Measurements from ENCODE around the gene ZNF138. TPM values are rescaled to one million over a fixed set of nuclear protein-coding genes. Genes with fewer than 3 reads are reported as not detected.
"Not testable (repeated sequence)": the region's sequence is repeated elsewhere in the genome, so short reads cannot be mapped to it uniquely, and the experiment has no call there.

The ZNF138 gene
- total and polyA plus RNA-seq, 2 experiments from 2014 or later, result 48.7 to 68.4 TPM

DNA sequence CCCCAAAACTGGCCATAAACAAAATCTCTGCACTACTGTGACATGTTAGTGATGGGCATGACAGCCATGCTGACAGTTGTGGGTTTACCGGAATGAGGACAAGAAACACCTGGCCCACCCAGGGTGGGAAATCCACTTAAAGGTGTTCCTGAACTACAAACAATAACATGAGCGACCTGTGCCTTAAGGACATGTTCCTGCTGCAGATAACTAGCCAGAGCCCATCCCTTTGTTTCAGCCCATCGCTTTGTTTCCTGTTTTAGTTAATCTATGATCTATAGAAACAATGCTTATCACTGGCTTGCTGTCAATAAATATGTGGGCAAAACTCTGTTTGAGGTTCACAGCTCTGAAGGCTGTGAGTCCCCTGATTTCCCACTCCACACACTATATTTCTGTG, 69.3 kb downstream of the ZNF138 start:
- H3K4me1 ChIP-seq (ENCODE audit: insufficient read depth); H3K4me3 Mint-ChIP-seq; H3K27ac Mint-ChIP-seq; H3K36me3 Mint-ChIP-seq (ENCODE audit: low read depth); H3K36me3 ChIP-seq (ENCODE audit: insufficient read depth); H3F3A ChIP-seq (replicated peaks; ENCODE audit: low read depth); H3K9me2 ChIP-seq (ENCODE audit: insufficient read depth); H3K4me1 Mint-ChIP-seq; H3K4me2 ChIP-seq; DNase-seq (ENCODE audit: low spot score); ATAC-seq; H3K79me2 ChIP-seq (replicated peaks; ENCODE audit: insufficient read depth); H3K27me3 Mint-ChIP-seq (ENCODE audit: insufficient read depth, low read depth, poor library complexity); H4K20me1 ChIP-seq (replicated peaks; ENCODE audit: insufficient read depth); H3K27ac ChIP-seq (ENCODE audit: low read depth); H2AFZ ChIP-seq; H3K4me3 ChIP-seq; H3K27me3 ChIP-seq (ENCODE audit: insufficient read depth): not testable (repeated sequence)
- H3K9me3 Mint-ChIP-seq, result peaks cover 47% of the 10 kb centered on the region

- no peak for DNase-seq (ENCODE audit: low spot score)
- TF ChIP-seq POLR2AphosphoS5 (IDR thresholded peaks at IDR 0.05; ENCODE audit: low read depth), result no peak
- TF ChIP-seq CREB1 (CRISPR knock-in tag; IDR thresholded peaks at IDR 0.05; ENCODE audit: low read depth), result no peak
- no peak for TF ChIP-seq ZNF114 (CRISPR knock-in tag; IDR thresholded peaks at IDR 0.05)
- no peak for TF ChIP-seq ZNF462 (CRISPR knock-in tag; IDR thresholded peaks at IDR 0.05)
- no peak for TF ChIP-seq JUNB (IDR thresholded peaks at IDR 0.05; ENCODE audit: unreplicated experiment)
- no peak for TF ChIP-seq EZH2phosphoT487 (IDR thresholded peaks at IDR 0.05; ENCODE audit: unreplicated experiment)
- TF ChIP-seq, protein P1, sequence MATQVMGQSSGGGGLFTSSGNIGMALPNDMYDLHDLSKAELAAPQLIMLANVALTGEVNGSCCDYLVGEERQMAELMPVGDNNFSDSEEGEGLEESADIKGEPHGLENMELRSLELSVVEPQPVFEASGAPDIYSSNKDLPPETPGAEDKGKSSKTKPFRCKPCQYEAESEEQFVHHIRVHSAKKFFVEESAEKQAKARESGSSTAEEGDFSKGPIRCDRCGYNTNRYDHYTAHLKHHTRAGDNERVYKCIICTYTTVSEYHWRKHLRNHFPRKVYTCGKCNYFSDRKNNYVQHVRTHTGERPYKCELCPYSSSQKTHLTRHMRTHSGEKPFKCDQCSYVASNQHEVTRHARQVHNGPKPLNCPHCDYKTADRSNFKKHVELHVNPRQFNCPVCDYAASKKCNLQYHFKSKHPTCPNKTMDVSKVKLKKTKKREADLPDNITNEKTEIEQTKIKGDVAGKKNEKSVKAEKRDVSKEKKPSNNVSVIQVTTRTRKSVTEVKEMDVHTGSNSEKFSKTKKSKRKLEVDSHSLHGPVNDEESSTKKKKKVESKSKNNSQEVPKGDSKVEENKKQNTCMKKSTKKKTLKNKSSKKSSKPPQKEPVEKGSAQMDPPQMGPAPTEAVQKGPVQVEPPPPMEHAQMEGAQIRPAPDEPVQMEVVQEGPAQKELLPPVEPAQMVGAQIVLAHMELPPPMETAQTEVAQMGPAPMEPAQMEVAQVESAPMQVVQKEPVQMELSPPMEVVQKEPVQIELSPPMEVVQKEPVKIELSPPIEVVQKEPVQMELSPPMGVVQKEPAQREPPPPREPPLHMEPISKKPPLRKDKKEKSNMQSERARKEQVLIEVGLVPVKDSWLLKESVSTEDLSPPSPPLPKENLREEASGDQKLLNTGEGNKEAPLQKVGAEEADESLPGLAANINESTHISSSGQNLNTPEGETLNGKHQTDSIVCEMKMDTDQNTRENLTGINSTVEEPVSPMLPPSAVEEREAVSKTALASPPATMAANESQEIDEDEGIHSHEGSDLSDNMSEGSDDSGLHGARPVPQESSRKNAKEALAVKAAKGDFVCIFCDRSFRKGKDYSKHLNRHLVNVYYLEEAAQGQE (IDR thresholded peaks at IDR 0.05; ENCODE audit: unreplicated experiment), result no peak
- no peak for TF ChIP-seq CTCF (conservative IDR thresholded peaks at IDR 0.05; ENCODE audit: low read depth in 2 of 2)
- no peak for TF ChIP-seq ETS1 (IDR thresholded peaks at IDR 0.05)
- no peak for TF ChIP-seq EZH2 (IDR thresholded peaks at IDR 0.05; ENCODE audit: low read depth, unreplicated experiment)
Measured at GRCh38 chr7:64863969-64864368, 69.7 kb downstream of the ZNF138 start.

More at GRCh38 chr7:64863969-64864368, 69.7 kb downstream of the ZNF138 start:
- Mint-ChIP-seq H3K36me3 (ENCODE audit: low read depth) (peaks cover 6% of the 10 kb centered on the region; the same call in 1 of the 3 replicates), H3K9me3 (peaks cover 48% of the 10 kb centered on the region), H3K27me3 (ENCODE audit: insufficient read depth, low read depth, poor library complexity) (peaks cover 4% of the 10 kb centered on the region), H3K4me1 (no peaks in the 10 kb centered on the region), H3K27ac (no peak overlapping the region), H3K4me3 (no peak overlapping the region)
- Histone ChIP-seq H3K27me3 (ENCODE audit: insufficient read depth) (no peaks in the 10 kb centered on the region), H2AFZ (no peak overlapping the region), H3K4me2 (no peak overlapping the region), H3K36me3 (ENCODE audit: insufficient read depth) (no peaks in the 10 kb centered on the region), H3K4me3 (no peak overlapping the region), H3K27ac (ENCODE audit: low read depth) (no peak overlapping the region), H3F3A (replicated peaks; ENCODE audit: low read depth) (no peaks in the 10 kb centered on the region), H3K9me2 (ENCODE audit: insufficient read depth) (no peaks in the 10 kb centered on the region; the same call in 1 of the 2 replicates), H4K20me1 (replicated peaks; ENCODE audit: insufficient read depth) (no peaks in the 10 kb centered on the region), H3K4me1 (ENCODE audit: insufficient read depth) (no peaks in the 10 kb centered on the region), H3K79me2 (replicated peaks; ENCODE audit: insufficient read depth) (no peaks in the 10 kb centered on the region)
- ATAC-seq, result no peak

All from GM23338 (cell line).